GM12873 (cell line): ENCODE data around the gene EIF4G3.

Experiments used
- TF ChIP-seq, protein P1 (sequence below): IDR thresholded peaks from 2 replicates; pipeline ENCODE4 v1.5.1; 2012; ENCODE audit warnings: low read depth, mild to moderate bottlenecking, moderate library complexity, low read length, control low read depth; ENCODE audit not compliant: insufficient read depth; ENCODE audit errors: missing control alignments

Gene EIF4G3

DNA sequence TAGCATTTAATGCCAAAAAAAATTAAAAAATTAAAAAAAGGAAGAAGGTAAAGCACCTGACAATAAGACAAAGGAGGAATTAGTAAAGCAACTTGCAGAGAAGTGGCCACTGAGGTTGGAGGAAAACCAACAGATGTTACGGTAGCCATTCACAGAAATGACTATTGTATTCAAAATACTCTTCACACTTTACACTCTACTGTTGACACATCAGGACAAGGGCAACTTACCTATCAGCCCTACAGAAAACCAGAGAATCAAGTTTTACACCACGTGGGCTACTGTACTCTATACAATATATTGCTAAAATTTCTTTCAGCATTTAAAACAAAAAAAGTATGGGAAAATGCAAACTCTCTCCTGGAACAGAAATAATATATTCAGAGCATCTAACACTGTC, 70.0 kb downstream of the EIF4G3 start:
- TF ChIP-seq, protein P1, sequence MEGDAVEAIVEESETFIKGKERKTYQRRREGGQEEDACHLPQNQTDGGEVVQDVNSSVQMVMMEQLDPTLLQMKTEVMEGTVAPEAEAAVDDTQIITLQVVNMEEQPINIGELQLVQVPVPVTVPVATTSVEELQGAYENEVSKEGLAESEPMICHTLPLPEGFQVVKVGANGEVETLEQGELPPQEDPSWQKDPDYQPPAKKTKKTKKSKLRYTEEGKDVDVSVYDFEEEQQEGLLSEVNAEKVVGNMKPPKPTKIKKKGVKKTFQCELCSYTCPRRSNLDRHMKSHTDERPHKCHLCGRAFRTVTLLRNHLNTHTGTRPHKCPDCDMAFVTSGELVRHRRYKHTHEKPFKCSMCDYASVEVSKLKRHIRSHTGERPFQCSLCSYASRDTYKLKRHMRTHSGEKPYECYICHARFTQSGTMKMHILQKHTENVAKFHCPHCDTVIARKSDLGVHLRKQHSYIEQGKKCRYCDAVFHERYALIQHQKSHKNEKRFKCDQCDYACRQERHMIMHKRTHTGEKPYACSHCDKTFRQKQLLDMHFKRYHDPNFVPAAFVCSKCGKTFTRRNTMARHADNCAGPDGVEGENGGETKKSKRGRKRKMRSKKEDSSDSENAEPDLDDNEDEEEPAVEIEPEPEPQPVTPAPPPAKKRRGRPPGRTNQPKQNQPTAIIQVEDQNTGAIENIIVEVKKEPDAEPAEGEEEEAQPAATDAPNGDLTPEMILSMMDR: no peak

DNA sequence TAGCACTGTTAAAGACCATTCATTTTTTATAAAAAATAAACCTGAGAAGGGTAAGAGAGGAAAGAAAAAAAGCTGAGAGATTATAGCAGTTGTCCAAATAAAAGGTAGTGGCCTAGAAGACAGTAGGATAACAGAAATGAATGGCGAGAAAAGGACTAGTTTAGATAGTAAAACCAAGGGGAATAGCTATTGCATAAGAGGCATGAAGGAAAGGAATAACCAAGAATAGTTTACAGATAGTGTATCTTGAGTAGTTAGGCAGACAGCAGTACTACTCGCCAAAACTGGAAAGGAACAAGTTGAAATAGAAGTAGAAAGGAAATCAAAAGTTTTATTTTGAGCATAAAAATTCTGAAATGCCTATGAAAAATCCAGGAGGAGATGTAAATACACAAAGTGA, 70.5 kb downstream of the EIF4G3 start:
- TF ChIP-seq, protein P1: no peak

DNA sequence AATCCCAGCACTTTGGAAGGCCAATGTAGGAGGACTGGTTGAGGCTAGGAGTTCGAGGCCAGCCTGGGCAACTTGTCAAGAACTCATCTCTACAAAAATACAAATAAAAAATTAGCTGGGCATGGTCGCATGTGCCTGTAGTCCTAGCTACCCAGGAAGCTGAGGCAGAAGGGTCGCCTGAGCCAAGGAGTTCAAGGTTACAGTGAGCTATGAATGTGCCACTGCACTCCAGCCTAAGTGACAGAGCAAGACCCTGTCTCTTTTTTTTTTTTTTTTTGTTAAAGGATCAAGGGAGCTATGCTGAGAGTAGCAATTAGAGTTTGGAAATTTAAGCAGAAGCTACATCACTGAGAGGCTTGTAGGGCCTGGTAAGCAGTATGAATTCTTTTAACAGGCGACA, 70.9 kb downstream of the EIF4G3 start:
- TF ChIP-seq, protein P1: no peak

DNA sequence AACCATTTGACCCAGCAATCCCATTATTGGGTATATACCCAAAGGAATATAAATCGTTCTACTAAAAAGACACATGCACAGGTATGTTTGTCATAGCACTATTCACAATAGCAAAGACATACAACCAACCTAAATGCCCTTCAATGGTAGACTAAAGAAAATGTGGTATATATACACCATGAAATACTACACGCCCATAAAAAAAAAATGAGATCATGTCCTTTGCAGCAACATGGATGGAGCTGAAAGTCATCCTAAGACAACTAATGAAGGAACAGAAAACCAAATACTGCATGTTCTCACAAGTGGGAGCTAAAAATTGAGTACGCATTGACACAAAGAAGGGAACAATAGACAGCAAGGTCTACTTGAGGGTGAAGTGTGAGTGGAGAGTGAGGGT, 72.0 kb downstream of the EIF4G3 start:
- TF ChIP-seq, protein P1: no peak

DNA sequence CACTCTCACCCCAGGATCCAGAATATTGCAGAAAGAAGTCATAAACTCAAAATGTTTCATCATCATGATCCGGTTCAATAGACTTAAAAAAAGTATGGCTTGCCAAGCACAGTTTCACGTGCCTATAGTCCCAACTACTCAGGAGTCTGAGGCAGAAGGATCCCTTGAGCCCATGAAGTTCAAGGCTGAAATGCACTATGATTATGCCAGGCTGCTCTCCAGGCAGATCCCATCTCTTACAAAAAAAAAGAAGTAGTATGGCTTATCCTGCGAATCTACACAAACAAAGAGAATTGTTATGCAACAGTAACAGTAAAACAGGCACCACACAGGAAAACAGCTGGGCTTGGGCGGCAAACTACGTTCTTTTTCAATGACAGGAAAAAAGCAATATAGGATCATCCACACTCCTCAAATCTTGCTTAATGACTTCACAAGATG, 76.2 kb downstream of the EIF4G3 start:
- TF ChIP-seq, protein P1: no peak

DNA sequence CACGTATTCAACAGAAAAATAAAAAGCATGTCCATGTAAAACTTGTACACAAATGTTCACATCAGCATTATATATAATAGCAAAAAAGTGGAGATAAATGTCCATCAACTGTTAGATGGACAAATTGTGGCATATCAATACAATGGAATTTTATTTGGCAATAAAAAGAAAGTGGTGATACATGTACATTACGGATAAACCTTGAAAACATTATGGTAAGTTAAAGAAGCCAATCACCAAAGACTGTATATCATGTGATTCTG, 76.9 kb downstream of the EIF4G3 start:
- TF ChIP-seq, protein P1: no peak

DNA sequence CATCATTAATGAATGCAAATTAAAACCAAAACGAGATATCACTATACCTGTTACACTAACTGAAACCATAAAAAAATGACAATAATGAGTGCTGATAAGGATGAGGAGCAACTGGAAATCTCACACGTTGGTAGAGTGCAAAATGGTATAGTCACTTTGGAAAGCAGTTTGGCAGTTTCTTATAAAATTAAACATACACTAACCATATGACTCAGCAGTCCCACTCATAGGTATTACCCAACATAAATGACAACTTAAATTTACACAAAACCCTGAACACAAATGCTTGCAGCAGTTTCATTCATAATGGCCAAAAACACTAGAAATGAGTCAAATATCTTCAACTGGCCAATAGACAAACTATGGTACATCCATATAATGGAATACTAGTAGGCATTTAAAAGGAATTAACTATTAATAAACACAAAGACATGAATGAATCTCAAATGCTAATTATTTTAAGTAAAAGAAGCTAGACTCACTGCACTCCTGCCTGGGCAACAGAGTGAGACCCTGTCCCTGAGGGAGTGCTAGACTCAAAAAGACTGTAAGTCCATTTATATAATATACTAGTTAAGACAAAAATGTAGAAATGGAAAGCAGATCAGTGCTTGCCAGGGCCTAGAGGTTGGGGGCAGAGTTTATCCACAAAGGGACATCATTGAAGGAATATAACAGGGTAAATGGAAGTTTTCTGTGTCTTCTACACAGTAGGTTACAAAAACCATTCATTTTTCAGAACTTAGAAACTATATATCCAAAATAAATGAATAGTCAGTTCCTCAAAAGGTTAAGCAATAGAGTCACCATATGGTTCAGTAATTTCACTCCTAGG, 77.4 kb downstream of the EIF4G3 start:
- TF ChIP-seq, protein P1: no peak
